Measurements from ENCODE around the gene CAPN9. TPM values are rescaled to one million over a fixed set of nuclear protein-coding genes. Genes with fewer than 3 reads are reported as not detected.

CAPN9 gene
- total RNA-seq, 2 donors from 2014 or later: 1.2 TPM; not detected in 1

GRCh38 chr1:230797376-230797920, 50.3 kb downstream of the CAPN9 start:
- no peak overlapping the region for H3K27ac ChIP-seq
- no peaks in the 10 kb centered on the region for H3K9me3 ChIP-seq
- no peak for TF ChIP-seq CTCF (IDR thresholded peaks at IDR 0.05)
- no peaks in the 10 kb centered on the region for H3K36me3 ChIP-seq
- DNase-seq (ENCODE audit: low spot score): no peak
- no peak for ATAC-seq (ENCODE audit: insufficient number of reproducible peaks, low FRiP score, low read depth)
- no peak overlapping the region for H3K4me3 ChIP-seq
- no peaks in the 10 kb centered on the region for H3K4me1 ChIP-seq (ENCODE audit: control insufficient read depth in 1 of 2, low read depth in 2 of 2)
- H3K27me3 ChIP-seq (replicated peaks; ENCODE audit: insufficient read depth): no peaks in the 10 kb centered on the region

GRCh38 chr1:230797942-230798365, 50.8 kb downstream of the CAPN9 start:
- no peak for DNase-seq (ENCODE audit: low spot score)
- peak; percentile 74 for ATAC-seq (ENCODE audit: insufficient number of reproducible peaks, low FRiP score, low read depth)
- TF ChIP-seq CTCF (IDR thresholded peaks at IDR 0.05): peak; percentile 79
- no peaks in the 10 kb centered on the region for H3K9me3 ChIP-seq
- H3K27ac ChIP-seq: no peak overlapping the region
- H3K27me3 ChIP-seq (replicated peaks; ENCODE audit: insufficient read depth): no peaks in the 10 kb centered on the region
- H3K4me3 ChIP-seq: no peak overlapping the region
- no peaks in the 10 kb centered on the region for H3K36me3 ChIP-seq
- no peaks in the 10 kb centered on the region for H3K4me1 ChIP-seq (ENCODE audit: control insufficient read depth in 1 of 2, low read depth in 2 of 2)

- TF ChIP-seq CTCF (IDR thresholded peaks at IDR 0.05): no peak
- Histone ChIP-seq H3K27me3 (replicated peaks; ENCODE audit: insufficient read depth) (no peaks in the 10 kb centered on the region), H3K4me1 (ENCODE audit: control insufficient read depth in 1 of 2, low read depth in 2 of 2) (no peaks in the 10 kb centered on the region), H3K36me3 (no peaks in the 10 kb centered on the region), H3K27ac (no peak overlapping the region), H3K9me3 (no peaks in the 10 kb centered on the region), H3K4me3 (no peak overlapping the region)
- DNase-seq (ENCODE audit: low spot score): no peak
- no peak for ATAC-seq (ENCODE audit: insufficient number of reproducible peaks, low FRiP score, low read depth)
Observed at GRCh38 chr1:230798491-230798890, 51.3 kb downstream of the CAPN9 start.

GRCh38 chr1:230800891-230801840, 54.0 kb downstream of the CAPN9 start:
- ATAC-seq (ENCODE audit: insufficient number of reproducible peaks, low FRiP score, low read depth) (no peak), DNase-seq (ENCODE audit: low spot score) (no peak)
- Histone ChIP-seq H3K27me3 (replicated peaks; ENCODE audit: insufficient read depth) (no peaks in the 10 kb centered on the region), H3K9me3 (no peaks in the 10 kb centered on the region), H3K27ac (no peak overlapping the region), H3K4me1 (ENCODE audit: control insufficient read depth in 1 of 2, low read depth in 2 of 2) (no peaks in the 10 kb centered on the region), H3K36me3 (no peaks in the 10 kb centered on the region), H3K4me3 (no peak overlapping the region)
- no peak for TF ChIP-seq CTCF (IDR thresholded peaks at IDR 0.05)

GRCh38 chr1:230804396-230804795, 57.2 kb downstream of the CAPN9 start:
- H3K9me3 ChIP-seq: no peaks in the 10 kb centered on the region
- DNase-seq (ENCODE audit: low spot score) (no peak), ATAC-seq (ENCODE audit: insufficient number of reproducible peaks, low FRiP score, low read depth) (no peak)
- H3K27me3 ChIP-seq (replicated peaks; ENCODE audit: insufficient read depth): no peaks in the 10 kb centered on the region
- H3K4me3 ChIP-seq: no peak overlapping the region
- H3K4me1 ChIP-seq (ENCODE audit: control insufficient read depth in 1 of 2, low read depth in 2 of 2): peaks cover 6 to 29% of the 10 kb centered on the region in 2 donors
- H3K27ac ChIP-seq: no peak overlapping the region
- TF ChIP-seq CTCF (IDR thresholded peaks at IDR 0.05): no peak
- H3K36me3 ChIP-seq: no peaks in the 10 kb centered on the region
